Activated gamma-delta T cell treated with anti-CD3 and anti-CD28 coated beads, Interleukin-2, amount 50 U/mL, for 16 hours (primary cell): ENCODE measurements around the gene AHCYL1.
A peak's percentile ranks its signal among the peaks of the same experiment; 100 is the strongest.
"Not testable (repeated sequence)": the region's sequence is repeated elsewhere in the genome, so short reads cannot be mapped to it uniquely, and the experiment has no call there.

ENCODE experiments used
- DNase-seq: peaks from one replicate; pipeline ENCODE4 v3.0.0-alpha.2; 2020; ENCODE audit warnings: low read depth

The AHCYL1 gene

GRCh38 chr1:109997204-109997866, 12.8 kb downstream of the AHCYL1 start:
- no peak for DNase-seq

GRCh38 chr1:109997867-109998229, 13.3 kb downstream of the AHCYL1 start:
- DNase-seq: no peak

- no peak for DNase-seq
Measured at GRCh38 chr1:110002695-110003094, 18.1 kb downstream of the AHCYL1 start.

GRCh38 chr1:110003747-110004428, 19.3 kb downstream of the AHCYL1 start:
- no peak for DNase-seq

- no peak for DNase-seq
Measured at GRCh38 chr1:110004583-110004982, 20.0 kb downstream of the AHCYL1 start.

- DNase-seq: no peak
Measured at GRCh38 chr1:110005971-110006370, 21.4 kb downstream of the AHCYL1 start.

- DNase-seq: no peak
Measured at GRCh38 chr1:110006516-110006915, 22.0 kb downstream of the AHCYL1 start.

GRCh38 chr1:110007046-110007830, 22.7 kb downstream of the AHCYL1 start:
- no peak for DNase-seq

- no peak for DNase-seq
Measured at GRCh38 chr1:110008971-110009565, 24.5 kb downstream of the AHCYL1 start.

- DNase-seq: no peak
Measured at GRCh38 chr1:110011527-110012041, 27.0 kb downstream of the AHCYL1 start.

- DNase-seq: no peak
Measured at GRCh38 chr1:110012100-110012780, 27.7 kb downstream of the AHCYL1 start.

GRCh38 chr1:110017792-110018191, 33.2 kb downstream of the AHCYL1 start:
- no peak for DNase-seq

GRCh38 chr1:110018396-110018795, 33.8 kb downstream of the AHCYL1 start:
- no peak for DNase-seq

- DNase-seq: no peak
Measured at GRCh38 chr1:110019770-110020169, 35.2 kb downstream of the AHCYL1 start.

GRCh38 chr1:110021285-110021684, 36.7 kb downstream of the AHCYL1 start:
- no peak for DNase-seq

GRCh38 chr1:110024613-110025012, 40.0 kb downstream of the AHCYL1 start:
- DNase-seq: no peak

- DNase-seq: not testable (repeated sequence)
Measured at GRCh38 chr1:110030687-110031086, 46.1 kb downstream of the AHCYL1 start.

GRCh38 chr1:110032327-110032726, 47.8 kb downstream of the AHCYL1 start:
- DNase-seq: no peak

- DNase-seq: no peak
Measured at GRCh38 chr1:110033421-110033820, 48.9 kb downstream of the AHCYL1 start.

- DNase-seq: no peak
Measured at GRCh38 chr1:110034040-110034450, 49.5 kb downstream of the AHCYL1 start.

GRCh38 chr1:110034451-110035235, 50.1 kb downstream of the AHCYL1 start, which contains the start of gene STRIP1:
Gene STRIP1, plus strand, starts transcription at chr1:110034624. Its CDS starts 14 bp downstream, at chr1:110034638.
- peak; percentile 85 for DNase-seq
